NCI-H82 treated with DMSO at 0.1 percent for 48 hours (cell line): Measurements from ENCODE around the gene FAR2.

Experiments used
- DNase-seq: peaks from one replicate; lab custom pipeline; 2025; ENCODE audit not compliant: unreplicated experiment; lab: John Stamatoyannopoulos, UW

Gene FAR2

DNA sequence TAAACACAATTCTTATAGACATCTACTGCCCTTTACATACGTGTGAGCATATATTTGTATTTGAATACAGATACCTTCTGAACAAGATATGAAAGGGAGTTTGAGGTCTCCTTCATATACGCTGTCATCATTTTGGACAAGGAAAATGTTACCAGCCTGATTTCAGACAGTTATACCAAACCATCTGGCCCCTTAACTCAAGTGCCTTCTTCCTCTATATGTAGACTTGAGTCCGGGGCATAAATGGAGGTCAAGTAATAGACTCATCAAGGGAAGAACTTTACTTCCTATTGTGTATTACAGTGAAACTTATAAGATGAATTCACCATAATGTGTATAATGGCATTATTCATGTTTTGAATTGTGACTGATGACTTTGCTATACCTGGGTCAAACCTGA, 52.2 kb downstream of the FAR2 start:
- DNase-seq, result no peak

DNA sequence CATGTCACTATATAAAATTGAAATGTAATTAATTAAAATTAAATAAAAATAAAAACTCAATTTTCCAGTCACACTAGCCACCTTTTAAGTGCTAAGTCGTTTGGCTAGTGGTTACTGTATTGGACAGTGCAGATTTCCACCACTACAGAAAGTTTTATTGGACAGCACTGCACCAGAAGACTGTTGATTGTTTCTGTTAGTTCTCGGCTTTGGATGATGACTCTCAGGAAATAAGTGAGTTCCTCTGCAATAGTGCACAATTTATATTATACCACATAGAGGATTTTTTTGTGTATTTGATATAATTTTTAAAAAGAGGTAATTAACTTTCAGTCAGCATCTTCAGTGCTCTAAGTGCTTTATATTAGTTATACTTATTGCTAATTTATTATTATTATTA, 52.7 kb downstream of the FAR2 start:
- no peak for DNase-seq

DNA sequence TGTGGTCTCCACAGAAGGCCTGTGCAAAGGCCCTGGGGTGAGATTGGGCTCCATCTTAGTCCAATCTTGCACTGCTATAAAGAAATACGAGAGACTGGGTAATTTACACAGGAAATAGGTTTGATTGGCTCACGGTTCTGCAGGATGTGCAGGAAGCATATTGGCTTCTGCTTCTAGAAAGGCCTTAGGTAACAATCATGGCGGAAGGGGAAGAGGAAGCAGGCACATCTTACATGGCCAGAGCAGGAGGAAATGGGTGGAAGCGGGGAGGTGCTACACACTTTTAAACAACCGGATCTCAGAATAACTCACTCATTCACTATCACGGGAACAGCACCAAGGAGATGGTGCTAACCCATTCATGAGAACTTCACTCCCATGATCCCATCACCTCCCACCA, 55.4 kb downstream of the FAR2 start:
- DNase-seq, result no peak

DNA sequence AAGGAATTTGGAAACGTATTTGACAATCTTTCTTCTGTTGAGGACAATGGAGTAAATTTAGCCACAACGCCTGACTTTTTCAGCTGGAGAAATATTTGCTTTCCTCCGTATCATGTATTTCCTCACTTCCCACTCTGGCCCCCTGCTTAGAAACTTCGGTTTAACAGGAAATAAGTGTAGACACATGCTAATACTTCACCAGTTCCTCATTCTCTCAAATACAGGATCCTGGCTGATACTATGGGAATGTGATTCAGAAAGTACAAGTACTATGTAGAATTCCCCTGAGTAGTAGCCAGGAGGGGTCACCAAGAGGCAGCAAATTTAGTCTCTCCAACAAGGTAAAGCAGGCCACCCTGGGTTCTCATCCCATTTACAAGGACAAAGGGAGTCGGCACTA, 58.0 kb downstream of the FAR2 start:
- DNase-seq, result no peak

DNA sequence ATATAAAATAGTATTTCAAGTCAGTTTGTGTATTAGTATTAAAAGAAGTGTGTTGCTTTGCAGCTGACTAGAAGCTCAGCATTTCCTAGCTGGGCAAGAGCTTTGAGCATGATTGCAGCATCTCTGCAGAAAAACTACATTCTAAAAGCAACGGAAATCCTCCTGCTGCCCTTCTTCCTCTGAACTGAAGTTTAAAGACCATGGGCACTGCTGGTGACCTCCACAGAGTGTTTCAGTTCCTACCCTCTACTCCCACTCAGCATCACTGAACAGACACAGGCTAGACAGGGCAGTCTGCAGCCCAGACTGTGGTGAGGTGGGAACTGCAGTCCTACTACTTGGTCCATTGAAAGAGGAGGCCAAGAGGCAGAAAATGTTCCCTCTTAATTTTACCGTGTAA, 59.0 kb downstream of the FAR2 start:
- no peak for DNase-seq

DNA sequence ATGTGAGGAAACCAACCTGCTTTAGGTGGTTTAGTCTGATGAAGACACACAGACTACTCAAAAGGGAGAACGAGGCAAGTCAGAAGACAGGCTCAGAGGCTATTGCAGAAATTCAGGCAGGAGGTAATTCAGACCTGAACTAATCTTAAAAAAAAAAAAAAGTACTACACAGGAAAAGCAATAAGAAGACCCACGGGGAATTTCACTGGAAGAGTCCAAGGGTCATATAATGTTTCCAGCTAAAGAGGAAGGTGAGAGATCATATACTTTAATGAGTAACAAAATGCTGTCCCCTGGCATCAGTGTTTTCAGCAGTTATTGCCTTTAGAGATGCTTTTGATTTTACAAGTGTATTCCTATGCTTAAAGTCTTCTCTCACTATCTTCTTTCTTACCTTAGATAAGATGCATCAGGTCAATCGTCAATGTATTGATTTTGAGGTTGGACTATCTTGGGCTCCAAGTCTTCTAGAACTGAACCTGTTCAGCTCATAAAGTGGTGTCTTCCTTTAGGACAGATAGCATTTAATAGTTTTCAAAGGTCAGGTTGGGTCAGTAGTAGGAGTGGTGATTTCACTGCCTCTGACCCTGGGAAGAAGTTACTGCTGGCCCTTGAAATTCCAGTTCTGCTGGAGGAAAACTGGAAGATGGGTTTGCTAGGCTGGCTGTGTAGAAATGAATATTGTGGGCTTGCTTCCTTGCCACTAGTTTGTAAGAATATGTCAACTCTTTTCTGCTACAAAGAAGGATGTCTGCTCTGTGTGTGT, 60.0 kb downstream of the FAR2 start:
- DNase-seq, result no peak

DNA sequence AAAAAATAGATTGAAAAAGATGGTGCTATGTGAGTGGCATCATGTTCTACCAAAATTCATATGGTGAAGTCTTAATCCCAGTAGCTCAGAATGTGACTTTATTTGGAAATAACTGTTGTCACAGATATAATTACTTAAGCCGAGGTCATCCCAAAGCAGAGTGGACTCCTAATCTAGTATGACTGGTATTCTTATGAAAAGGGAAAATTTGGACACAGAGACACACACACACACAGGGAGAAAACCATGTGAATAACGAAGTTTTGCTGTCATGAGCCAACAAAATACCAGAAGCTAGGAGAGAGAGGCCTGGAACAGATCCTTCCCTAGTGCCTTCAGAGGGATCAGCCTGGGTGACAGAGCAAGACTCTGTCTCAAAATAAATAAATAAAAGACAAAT, 62.6 kb downstream of the FAR2 start:
- no peak for DNase-seq

DNA sequence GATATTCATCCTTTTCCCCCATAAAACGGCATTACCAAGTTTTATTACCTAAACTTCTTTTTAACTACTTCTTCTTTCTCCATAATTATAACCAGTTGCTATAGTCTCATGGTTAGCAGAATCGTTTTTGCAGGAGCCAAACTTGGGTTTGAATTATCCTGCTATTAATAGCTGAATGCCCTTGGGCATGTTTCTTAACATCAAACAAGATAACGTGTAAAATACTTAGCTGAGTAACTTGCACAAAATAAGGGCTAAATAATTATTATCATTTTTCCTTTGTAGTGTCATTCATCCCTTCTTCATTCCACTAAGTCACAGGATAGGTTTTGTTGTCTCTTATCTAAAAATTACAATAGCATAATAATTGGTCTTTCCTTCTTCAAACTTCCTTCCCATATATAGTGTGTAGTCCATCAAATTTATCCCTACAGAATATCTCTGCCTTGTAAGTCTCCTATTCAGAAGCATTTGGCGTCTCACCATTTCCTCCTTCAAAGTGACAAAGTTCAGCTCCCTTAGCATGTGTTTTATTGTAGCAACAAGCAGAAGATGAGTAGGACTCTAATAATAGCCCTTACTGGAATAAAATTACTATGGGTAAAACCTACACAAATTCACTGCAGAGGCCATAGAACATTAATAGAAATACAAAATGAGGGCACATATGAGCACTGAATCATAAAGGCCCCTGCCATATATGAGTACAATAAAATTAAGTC, 63.8 kb downstream of the FAR2 start:
- no peak for DNase-seq

DNA sequence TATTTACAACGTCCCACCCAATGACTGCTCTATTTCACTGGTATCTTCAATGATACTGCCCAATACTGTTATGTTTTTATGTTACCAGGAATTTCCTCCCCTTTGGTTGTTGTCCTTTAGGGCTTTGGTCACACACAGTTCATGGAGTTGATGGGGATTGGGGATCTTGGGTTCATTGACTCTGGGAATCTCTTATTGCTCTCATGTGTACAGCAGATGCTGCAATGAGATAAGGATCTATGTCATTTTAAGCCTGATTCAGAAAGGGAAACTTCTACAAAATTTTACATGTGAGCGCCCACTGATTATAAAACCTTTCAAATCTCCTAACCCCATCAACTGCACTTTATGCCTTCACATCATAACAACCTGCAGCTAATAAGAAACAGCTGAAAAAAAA, 67.2 kb downstream of the FAR2 start:
- DNase-seq, result no peak

DNA sequence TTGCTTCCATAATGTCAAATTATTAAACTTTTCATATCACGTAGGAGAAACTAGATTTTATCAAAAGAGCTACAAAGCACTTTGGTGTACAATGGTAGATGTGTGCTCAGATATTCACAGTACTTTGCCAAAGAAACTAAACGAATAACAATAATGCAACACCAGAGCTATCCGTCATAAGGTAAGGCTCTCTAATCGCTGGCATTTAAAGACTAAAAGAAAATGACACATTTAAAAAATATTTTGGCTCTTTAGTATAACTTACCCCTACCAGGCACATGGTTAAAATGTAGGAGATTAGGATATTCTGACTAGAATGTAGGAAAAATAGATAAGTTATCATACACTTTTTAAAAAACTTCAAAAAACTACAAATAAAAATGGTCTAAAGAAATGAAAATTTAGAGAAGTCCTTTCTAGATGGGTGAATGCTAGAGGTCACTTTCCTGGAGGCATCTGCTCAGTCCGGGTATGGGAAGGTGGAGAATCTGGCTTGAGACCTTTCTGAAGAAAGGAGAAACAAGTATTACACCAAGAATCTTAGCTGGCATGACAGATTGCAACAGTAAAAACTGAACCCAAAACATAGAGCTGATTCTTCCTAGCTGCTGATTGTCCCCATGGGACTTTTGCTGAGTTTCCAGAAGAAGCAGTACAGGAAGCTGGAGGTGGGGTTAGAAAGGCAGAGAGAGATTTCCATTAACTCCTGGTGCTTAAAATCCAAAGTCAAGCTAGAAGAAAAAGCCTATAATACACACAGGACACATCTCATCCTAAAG, 67.9 kb downstream of the FAR2 start:
- no peak for DNase-seq

DNA sequence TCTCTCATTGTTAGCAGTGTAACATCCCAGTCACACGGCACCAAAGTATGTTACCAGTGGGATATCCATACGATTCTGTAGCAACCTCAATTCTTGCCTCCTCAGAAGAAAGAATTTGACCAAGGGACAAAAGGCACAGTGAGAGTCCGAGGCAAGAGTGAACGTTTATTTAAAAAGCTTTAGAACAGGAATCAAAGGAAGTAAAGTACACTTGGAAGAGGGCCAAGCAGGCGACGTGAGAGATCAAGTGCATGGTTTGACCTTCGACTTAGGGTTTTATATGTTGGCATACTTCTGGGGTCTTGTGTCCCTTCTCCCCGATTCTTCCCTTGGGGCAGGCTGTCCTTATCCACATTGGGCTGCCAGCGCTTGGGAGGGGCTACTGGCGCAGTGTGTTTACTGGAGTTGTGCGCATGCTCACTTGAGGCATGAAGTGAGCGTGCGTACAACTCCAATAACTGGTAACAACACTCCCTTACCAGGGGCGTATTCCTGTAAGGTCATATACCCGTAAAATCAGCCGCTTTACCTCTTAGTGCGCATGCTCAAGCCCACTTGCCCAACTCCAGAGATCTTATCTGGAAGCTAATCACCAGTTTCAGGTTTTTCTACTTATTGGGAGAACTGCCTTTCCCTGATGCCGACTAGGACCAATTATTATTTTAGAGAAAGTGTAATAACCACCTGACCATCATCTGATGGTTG, 71.7 kb downstream of the FAR2 start:
- DNase-seq, result no peak

DNA sequence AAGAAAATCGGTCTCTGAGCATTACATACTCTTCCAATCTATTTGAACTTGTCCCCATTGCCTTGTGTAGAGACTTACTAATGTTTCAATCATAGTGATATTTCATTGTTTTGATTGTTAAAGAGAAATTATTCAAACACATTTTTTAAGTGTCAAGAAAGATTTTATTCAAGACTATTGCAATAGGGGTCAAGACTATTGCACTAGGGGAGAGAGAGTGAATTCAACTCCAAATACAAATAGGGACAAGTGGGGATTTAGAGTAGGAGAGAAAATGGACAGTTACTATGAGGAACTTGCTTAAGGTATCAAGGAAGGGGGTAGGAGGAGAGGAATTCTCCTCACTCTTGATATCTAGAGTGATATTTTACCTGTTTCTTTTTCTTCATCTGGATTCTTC, 73.1 kb downstream of the FAR2 start:
- no peak for DNase-seq

DNA sequence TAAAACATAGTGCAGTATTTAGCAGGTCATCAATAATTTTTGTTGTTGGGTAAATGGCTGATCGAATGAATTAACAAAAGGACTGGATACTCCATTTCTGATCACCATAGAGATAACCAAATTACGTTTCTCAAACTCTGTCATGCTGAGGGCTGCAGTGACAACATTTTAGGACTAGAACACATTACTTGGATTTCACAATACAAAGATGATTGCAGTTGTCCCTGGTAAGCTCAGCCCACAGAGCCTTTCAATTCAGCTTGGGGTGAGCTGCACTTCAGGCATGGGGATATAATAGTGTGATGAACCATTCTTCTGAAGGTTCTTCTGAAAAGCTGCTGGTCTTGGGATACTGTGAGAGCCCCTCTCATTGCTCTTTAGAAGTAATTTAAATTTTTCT, 74.3 kb downstream of the FAR2 start:
- DNase-seq, result no peak

DNA sequence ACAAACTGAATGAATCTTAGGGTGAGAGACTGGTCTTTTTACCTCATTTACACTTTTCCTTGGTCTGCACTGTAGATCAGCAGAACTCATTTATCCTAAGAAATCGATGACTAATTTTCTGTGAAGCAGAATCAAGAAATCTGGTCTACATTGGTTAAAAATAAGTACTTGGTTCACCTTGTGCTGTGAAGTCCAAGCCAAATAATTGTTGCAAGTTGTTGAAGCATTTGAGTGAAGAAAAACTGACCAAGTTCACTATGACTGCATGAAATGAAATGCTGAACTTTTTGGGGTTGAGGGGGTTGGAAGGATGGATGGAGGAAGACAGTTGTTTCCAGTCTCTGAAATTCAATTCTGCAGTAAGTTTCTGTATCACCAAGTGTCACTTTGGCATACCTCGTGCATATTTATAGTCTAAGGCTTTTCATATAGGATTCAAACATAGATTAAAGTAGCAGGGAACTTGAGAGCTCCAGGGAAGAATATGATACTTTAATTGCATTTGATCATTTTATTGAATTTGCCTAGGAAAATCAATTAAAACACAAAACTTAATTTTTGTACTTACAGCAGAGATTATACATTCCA, 75.0 kb downstream of the FAR2 start:
- no peak for DNase-seq

DNA sequence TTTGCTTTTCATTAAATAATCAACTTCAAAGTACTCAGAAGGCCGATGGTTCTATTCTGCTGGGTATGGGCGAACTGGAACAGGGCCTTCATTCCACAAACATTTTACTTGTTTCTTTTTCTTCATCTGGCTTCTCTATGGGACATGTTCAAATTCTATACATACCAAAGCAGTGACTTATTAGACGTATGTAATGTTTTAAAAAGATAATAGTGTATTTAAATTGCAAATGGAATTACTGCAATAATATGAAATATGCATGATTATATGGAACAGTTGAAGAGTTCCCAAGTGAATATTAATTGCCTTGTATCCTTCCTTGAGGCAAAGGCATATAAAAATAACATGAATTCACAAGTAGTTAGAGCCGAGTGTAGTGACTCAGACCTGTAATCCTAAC, 75.5 kb downstream of the FAR2 start:
- no peak for DNase-seq

DNA sequence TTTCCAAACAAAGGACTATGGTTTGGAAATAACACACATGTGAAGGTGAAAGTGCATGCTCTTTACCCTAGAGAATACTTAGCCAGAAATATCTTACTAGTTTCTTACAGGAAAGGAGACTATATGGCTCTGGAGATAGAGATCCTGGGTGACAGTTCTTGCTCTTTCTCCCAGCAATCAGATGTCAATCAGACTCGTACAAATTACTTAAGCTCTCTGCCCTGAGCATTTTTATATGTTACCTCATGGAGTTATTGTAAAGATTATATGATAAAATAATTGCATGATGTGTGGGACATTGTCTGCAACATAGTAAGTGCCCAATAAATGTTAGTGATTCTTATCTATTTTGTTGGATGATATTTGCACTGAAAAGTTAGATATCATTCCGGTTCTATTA, 76.8 kb downstream of the FAR2 start:
- DNase-seq, result no peak

DNA sequence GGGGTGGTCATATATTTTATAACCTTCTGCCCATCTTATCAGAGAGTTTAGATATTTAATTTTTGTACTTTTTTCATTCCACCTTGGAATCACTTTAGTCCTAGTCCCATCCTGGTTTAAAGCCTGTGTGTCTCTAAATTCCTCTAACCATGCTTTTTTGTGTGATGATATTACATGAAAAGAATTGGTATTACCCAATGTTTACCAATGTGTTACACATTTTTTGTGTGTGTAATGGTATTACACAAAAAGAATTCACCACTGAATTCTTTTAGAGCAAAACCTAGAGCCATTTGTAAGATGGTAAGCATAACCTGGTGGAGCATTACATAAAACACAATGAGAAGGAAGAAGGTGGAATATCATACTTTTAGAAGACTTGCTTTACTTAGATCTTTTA, 77.5 kb downstream of the FAR2 start:
- DNase-seq, result no peak

DNA sequence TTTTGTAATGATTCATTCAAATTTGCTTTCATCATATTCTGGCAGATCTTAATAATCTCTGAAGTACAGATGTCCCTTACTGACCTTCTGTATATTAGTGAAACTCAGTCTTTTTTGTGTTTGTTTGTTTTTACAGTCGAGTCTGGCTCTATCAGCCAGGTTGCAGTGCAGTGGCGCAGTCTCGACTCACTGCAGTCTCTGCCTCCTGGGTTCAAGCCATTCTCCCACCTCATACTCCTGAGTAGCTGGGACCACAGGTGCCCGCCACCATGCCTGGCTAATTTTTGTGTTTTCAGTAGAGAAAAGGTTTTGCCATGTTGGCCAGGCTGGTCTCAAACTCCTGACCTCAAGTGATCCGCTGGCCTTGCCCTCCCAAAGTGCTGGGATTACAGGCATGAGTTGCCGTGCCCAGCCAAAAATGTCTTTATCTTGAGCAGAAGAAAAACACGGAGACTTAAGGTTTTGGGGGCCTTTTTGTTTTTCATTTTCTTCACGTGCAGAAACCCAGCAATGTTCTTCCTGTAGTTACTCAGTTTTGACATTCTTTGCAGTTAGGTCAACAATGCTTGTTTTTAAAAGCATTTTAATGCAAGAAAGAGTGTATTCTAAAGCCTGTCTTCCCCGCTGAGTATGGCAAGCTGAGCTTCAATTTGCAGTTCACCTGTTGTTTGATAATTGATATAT, 79.5 kb downstream of the FAR2 start:
- no peak for DNase-seq

DNA sequence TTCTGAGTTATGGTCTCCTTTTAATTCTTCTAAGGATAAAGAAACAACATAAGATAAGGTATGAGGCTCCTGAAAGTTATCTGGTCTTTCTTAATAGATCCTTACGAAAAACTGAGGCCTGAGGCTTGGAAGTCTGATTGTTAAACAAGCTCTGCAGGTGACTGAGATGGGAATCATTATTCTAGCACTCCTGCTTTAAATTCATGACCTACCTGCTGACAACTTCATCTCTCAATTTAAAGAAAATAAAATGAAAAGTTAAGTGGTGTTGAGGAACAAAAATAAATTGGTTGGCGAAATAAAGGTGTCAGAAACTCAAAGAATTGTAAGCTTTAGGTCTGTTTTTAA, 80.1 kb downstream of the FAR2 start:
- no peak for DNase-seq

DNA sequence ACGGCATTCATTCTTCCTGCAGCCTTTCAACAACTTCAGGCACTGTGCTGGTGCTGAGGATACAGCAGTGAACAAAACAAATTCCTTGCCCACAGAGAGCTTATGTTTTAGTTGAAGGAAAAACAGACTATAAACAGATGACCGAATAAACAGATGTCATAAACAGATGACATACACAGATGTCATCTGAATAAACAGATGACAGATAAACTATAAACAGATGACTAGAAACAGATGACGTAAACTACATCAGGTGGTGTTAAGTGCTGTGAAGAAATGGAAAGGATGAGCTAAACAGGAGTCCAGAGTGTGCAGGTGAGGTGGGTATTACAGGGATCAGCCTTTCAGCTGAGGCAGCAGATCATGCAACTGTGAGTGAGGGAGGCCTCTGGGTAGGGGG, 80.9 kb downstream of the FAR2 start:
- no peak for DNase-seq
